Esophagus (tissue), 2 donors: Measurements from ENCODE around the gene TPGS1. TPM values are rescaled to one million over a fixed set of nuclear protein-coding genes. Genes with fewer than 3 reads are reported as not detected.

Experiments
- H3K27ac ChIP-seq, 2 donors: one replicate each; pipeline ENCODE4 v1.5.1; 2013; ENCODE audit warnings: low read depth in 2 of 2, mild to moderate bottlenecking in 2 of 2, inconsistent platforms in 1 of 2, low read length in 1 of 2, moderate library complexity in 1 of 2
- H3K27me3 ChIP-seq, 2 donors: one replicate each; pipeline ENCODE4 v1.6.1; 2013; ENCODE audit warnings: low read length in 2 of 2, control low read depth in 1 of 2, mild to moderate bottlenecking in 1 of 2; ENCODE audit not compliant: insufficient read depth in 2 of 2, control insufficient read depth in 1 of 2
- H3K36me3 ChIP-seq, 2 donors: one replicate each; pipeline ENCODE4 v1.6.1; 2013; ENCODE audit warnings: low read length in 1 of 2; ENCODE audit not compliant: control insufficient read depth in 2 of 2, insufficient read depth in 2 of 2
- H3K4me1 ChIP-seq, 2 donors: one replicate each; pipeline ENCODE4 v1.6.1; 2013; ENCODE audit warnings: low read length in 1 of 2; ENCODE audit not compliant: control insufficient read depth in 2 of 2, insufficient read depth in 2 of 2
- H3K4me3 ChIP-seq, 2 donors: one replicate each; pipeline ENCODE4 v1.5.1; 2013; ENCODE audit warnings: low read length in 2 of 2, mild to moderate bottlenecking in 2 of 2, low read depth in 1 of 2, moderate library complexity in 1 of 2
- H3K9me3 ChIP-seq, 2 donors: one replicate each; pipeline ENCODE4 v1.6.1; 2013; ENCODE audit warnings: mild to moderate bottlenecking in 2 of 2, low read depth in 1 of 2, low read length in 1 of 2, moderate library complexity in 1 of 2; ENCODE audit not compliant: control insufficient read depth in 2 of 2, insufficient read depth in 1 of 2
- WGBS, 2 donors: extraction: QIAGEN DNeasy Blood & Tissue Kit; methylation state at CpG; one replicate each; pipeline ENCODE4 v1.1.7; 2013; 5-methylcytosine and 5-hydroxymethylcytosine counted together
- polyA plus RNA-seq, 2 donors: library from polyadenylated mRNA; stranded (reverse); fragments of 200-250 nt; gene quantifications; one replicate each; pipeline ENCODE4 v1.2.3, GENCODE V29; 2013
- donor health status: healthy with polysubstance abuse.
- donor health status: Bipolar disorder and iron deficiency.

TPGS1 gene
- polyA plus RNA-seq, 2 donors: 13.9 to 16.8 TPM

DNA sequence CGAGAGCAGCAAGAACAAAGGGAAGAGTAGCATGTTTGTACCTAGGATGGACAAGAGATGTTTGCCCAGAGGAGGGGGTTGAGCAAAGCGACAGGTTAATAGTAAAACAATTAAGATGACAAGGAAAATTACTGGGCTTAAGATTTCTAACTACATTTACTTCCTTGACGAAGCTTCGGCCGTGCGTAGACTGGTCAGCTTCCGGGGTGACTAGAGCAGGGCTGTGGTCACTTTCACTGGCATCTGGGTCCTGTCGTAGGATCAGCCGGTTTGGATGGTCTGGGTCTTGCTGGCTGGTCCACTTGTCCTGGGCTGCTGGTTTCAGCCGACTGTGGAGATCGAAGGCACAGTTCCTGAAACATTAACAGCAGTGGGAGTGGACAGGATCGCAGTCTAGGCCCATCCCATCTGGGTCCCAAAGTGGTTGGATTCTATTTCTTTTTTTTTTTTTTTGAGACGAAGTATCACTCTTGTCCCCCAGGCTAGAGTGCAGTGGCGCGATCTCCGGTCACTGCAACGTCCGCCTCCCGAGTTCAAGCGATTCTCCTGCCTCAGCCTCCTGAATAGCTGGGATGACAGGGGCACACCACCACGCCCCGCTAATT, 60.1 kb downstream of the TPGS1 start:
- Histone ChIP-seq H3K9me3 (no peaks in the 10 kb centered on the region), H3K36me3 (no peaks in the 10 kb centered on the region), H3K4me1 (peaks cover 2 to 3% of the 10 kb centered on the region in 2 donors), H3K27me3 (no peaks in the 10 kb centered on the region), H3K27ac (no peak overlapping the region), H3K4me3 (no peak overlapping the region)
- 92% methylated on average over 21 to 22 of the region's 22 CpGs for WGBS, 2 donors

Other genes with a start within 250 kb of the TPGS1 start
- 10 to 100 TPM in 1 of 2 donors, 1 to 10 TPM in 1; 9.8 to 18.5 TPM for gene PLPP2, start 216.1 kb upstream of the TPGS1 start, polyA plus RNA-seq
- gene MIER2, start 162.7 kb upstream of the TPGS1 start, polyA plus RNA-seq: 10 to 100 TPM; 13.0 to 13.9 TPM
- gene C2CD4C, start 98.3 kb upstream of the TPGS1 start, polyA plus RNA-seq: under 1 TPM; 0.33 to 0.43 TPM
- gene SHC2, start 46.5 kb upstream of the TPGS1 start, polyA plus RNA-seq: 1 to 10 TPM; 3.0 to 5.3 TPM
- gene MADCAM1, start 11.0 kb upstream of the TPGS1 start, polyA plus RNA-seq: 1 to 10 TPM in 1 of 2 donors, under 1 TPM in 1; 0.57 to 2.0 TPM
- 10 to 100 TPM; 45.2 to 68.7 TPM for gene CDC34, start 24.3 kb downstream of the TPGS1 start, polyA plus RNA-seq
- 1 to 10 TPM in 1 of 2 donors, under 1 TPM in 1; 0.86 to 1.1 TPM for gene GZMM, start 36.6 kb downstream of the TPGS1 start, polyA plus RNA-seq
- 100 to 1,000 TPM; 189 to 210 TPM for gene BSG, start 65.1 kb downstream of the TPGS1 start, polyA plus RNA-seq
- gene HCN2, start 82.4 kb downstream of the TPGS1 start, polyA plus RNA-seq: 1 to 10 TPM in 1 of 2 donors, under 1 TPM in 1; 0.65 to 1.4 TPM
- 10 to 100 TPM; 35.6 to 56.1 TPM for gene POLRMT, start 126.0 kb downstream of the TPGS1 start, polyA plus RNA-seq
- under 1 TPM; 0.53 to 0.86 TPM for gene FGF22, start 132.4 kb downstream of the TPGS1 start, polyA plus RNA-seq
- 10 to 100 TPM; 38.4 to 61.5 TPM for gene RNF126, start 155.7 kb downstream of the TPGS1 start, polyA plus RNA-seq
- gene FSTL3, start 168.9 kb downstream of the TPGS1 start, polyA plus RNA-seq: 1 to 10 TPM; 5.9 to 7.8 TPM
- not detected for gene PRSS57, start 188.0 kb downstream of the TPGS1 start, polyA plus RNA-seq
- gene PALM, start 201.4 kb downstream of the TPGS1 start, polyA plus RNA-seq: 1 to 10 TPM; 4.8 to 7.6 TPM
- gene MISP, start 243.6 kb downstream of the TPGS1 start, polyA plus RNA-seq: under 1 TPM; 0.08 to 0.11 TPM